Fibroblast of the aortic adventitia (primary cell): ENCODE results near the gene NHLRC2. TPM values are rescaled to one million over a fixed set of nuclear protein-coding genes. Genes with fewer than 3 reads are reported as not detected.

ENCODE experiments used
- DNase-seq: peaks from one replicate; pipeline ENCODE4 v3.0.0-alpha.2; 2010; ENCODE audit warnings: low read depth
- H3K4me3 ChIP-seq: 2 replicates; pipeline ENCODE4 v1.5.1; 2011; ENCODE audit warnings: low read depth, mild to moderate bottlenecking, control low read depth, low read length, moderate library complexity
- CTCF ChIP-seq: IDR thresholded peaks from 2 replicates; pipeline ENCODE4 v1.5.1; 2011; ENCODE audit warnings: mild to moderate bottlenecking, low read length, control low read depth, inconsistent platforms; ENCODE audit not compliant: insufficient read depth
- total RNA-seq: library from RNA; depleted of rRNA; stranded (reverse); fragments of >200 nt; gene quantifications from 2 replicates; pipeline ENCODE4 v1.2.3, GENCODE V29; 2012; ENCODE audit warnings: low replicate concordance

Gene NHLRC2
- total RNA-seq, 1 donor = 26.3 TPM

- H3K4me3 ChIP-seq = no peak overlapping the region
- DNase-seq = peak; percentile 28
- no peak for TF ChIP-seq CTCF
Observed at GRCh38 chr10:113899952-113900598, 45.6 kb downstream of the NHLRC2 start.

DNA sequence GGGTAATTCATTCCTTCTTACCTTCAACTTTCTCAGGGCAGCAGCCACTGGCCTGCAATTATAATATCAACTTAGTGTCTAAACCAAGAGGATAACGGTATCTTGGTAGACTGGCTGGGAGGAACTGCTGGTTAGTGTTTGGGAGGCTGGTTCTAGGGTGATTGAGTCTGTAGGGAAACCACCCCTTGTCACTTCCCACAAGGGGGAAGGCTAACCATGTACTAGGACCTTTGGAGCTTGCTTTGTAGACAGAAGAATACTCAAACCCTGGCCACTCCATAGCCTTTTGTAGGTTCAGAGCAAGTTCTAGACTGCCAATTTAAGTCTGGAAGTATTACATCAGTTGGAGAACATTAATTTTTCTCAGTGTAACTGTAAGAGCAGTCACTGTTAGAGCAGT lies 51.3 kb downstream of the NHLRC2 start:
- TF ChIP-seq CTCF = no peak
- DNase-seq = no peak
- no peak overlapping the region for H3K4me3 ChIP-seq

GRCh38 chr10:113907166-113907565 lies 52.7 kb downstream of the NHLRC2 start:
- TF ChIP-seq CTCF = no peak
- DNase-seq = no peak
- H3K4me3 ChIP-seq = no peak overlapping the region

DNA sequence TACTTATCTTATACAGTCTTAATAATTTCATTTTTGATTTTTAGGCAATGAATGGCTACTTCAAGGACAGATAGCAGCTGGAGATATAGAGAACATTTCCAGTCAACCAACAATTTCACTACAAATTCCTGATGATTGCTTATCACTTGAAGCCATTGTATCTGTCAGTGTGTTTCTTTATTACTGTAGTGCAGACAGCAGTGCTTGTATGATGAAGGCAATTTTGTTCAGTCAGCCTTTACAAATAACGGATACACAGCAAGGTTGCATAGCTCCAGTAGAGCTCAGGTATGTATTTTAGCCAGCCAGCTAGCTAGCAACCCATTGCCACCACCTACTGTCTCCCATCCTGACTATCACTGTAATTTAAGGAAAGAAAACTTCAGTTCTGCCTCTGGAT lies 53.8 kb downstream of the NHLRC2 start:
- TF ChIP-seq CTCF = no peak

DNA sequence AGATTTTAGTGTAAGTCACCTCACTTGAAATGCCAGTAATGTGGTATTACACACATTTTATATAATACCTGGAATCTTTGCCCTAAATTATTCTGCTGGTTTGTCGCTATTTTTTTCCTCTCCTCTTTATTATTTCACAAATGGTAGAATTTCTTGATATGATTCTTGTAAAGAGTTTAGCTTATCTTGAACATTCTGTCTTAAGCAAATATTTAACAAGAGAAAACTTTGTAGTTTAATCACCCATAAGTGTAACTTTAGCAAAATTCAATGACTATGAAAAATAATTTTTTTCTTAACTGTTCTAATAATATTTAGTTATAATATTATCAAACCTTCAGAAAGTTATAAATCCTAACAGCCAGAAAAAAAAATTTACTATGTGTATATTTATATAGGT lies 56.7 kb downstream of the NHLRC2 start:
- no peak for DNase-seq
- TF ChIP-seq CTCF = no peak
- no peak overlapping the region for H3K4me3 ChIP-seq

More for the DNA sequence above, 53.8 kb downstream of the NHLRC2 start:
- no peak for DNase-seq
- H3K4me3 ChIP-seq = no peak overlapping the region

DNA sequence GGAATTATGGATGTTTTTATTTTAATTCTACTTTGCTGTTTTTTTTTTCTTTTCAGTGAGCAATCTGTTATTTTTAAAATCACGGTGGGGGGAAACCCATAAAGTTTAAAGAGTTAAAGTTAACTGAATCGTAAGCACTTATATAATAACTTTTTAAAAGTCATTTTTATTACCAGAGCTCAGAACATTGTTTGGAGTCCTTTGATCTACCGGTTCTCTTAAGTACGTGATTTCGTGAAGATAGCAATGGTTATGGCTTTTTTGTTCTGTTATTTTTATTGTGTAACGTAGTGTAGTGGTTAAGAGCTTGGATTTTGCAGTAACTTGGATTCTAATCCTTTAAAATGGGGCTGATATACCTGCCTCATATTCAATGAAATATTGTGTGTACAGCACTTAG lies 57.4 kb downstream of the NHLRC2 start:
- H3K4me3 ChIP-seq = no peak overlapping the region
- TF ChIP-seq CTCF = no peak
- DNase-seq = no peak

- no peak for TF ChIP-seq CTCF
- no peak overlapping the region for H3K4me3 ChIP-seq
Observed at GRCh38 chr10:113912582-113912981, 58.1 kb downstream of the NHLRC2 start.

More at GRCh38 chr10:113912582-113912981, 58.1 kb downstream of the NHLRC2 start:
- DNase-seq = no peak
